ENCODE results near the gene APBB2. TPM values are rescaled to one million over a fixed set of nuclear protein-coding genes. Genes with fewer than 3 reads are reported as not detected.

Gene APBB2
- total and polyA plus RNA-seq, 2 of the 4 experiments (the other 2 are of a cell fraction): 47.9 to 75.5 TPM

GRCh38 chr4:41158756-41159155 is 55.6 kb downstream of the APBB2 start:
- Histone ChIP-seq H3K79me1 (ENCODE audit: low read depth in 1 of 2, low read length in 2 of 2) (peaks cover 34 to 72% of the 10 kb centered on the region in 2 experiments), H2AK5ac (ENCODE audit: low read depth, low read length) (peak overlapping the region; percentile 63; the same call in 1 of the 2 replicates), H3K18ac (ENCODE audit: low read depth, low read length) (no peak overlapping the region), H3K4ac (ENCODE audit: low read depth, low read length) (0 out of 2 replicates have a peak overlapping the region, but pooled peaks have one; percentile 42), H3K23ac (ENCODE audit: low read depth, low read length) (no peak overlapping the region; the same call in 1 of the 2 replicates), H3K9me1 (ENCODE audit: insufficient read depth, low read length) (peaks cover 24% of the 10 kb centered on the region), H3K9me3 (ENCODE audit: control insufficient read depth, insufficient read depth, low read length) (no peaks in the 10 kb centered on the region), H2BK15ac (ENCODE audit: low read depth, low read length) (0 out of 3 replicates have a peak overlapping the region, but pooled peaks have one; percentile 85), H2BK20ac (ENCODE audit: low read depth, low read length) (peak overlapping the region; percentile 39), H3K27ac (ENCODE audit: insufficient read depth, low read length) (no peak overlapping the region), H4K8ac (ENCODE audit: low read depth in 2 of 2, low read length in 2 of 2) (peak overlapping the region in 1 of 2 experiments; percentile 14; a peak in 1 of 4 replicates), H3K56ac (ENCODE audit: extremely low read depth, insufficient read depth, low read length) (no peak overlapping the region), H3K9ac (ENCODE audit: low read depth, low read length) (no peak overlapping the region), H3K27me3 (ENCODE audit: control insufficient read depth, insufficient read depth, low read length) (no peaks in the 10 kb centered on the region), H2BK5ac (ENCODE audit: low read depth, low read length, poor library complexity, severe bottlenecking) (no peak overlapping the region), H2AFZ (replicated peaks; ENCODE audit: low read length, poor library complexity) (no peak overlapping the region), H3K14ac (replicated peaks; ENCODE audit: low read depth, low read length) (peak overlapping the region; percentile 40; the same call in 1 of the 2 replicates), H2AK9ac (replicated peaks; ENCODE audit: low read depth, low read length, poor library complexity) (peak overlapping the region; percentile 47), H4K91ac (ENCODE audit: insufficient read depth, low read depth, low read length) (peak overlapping the region; percentile 23; the same call in 1 of the 2 replicates), H2BK120ac (ENCODE audit: low read depth, low read length) (peak overlapping the region; percentile 35), H4K20me1 (ENCODE audit: insufficient read depth, low read length) (peaks cover 14% of the 10 kb centered on the region), H4K5ac (ENCODE audit: low read depth, low read length) (no peak overlapping the region), H3K36me3 (ENCODE audit: control insufficient read depth, insufficient read depth, low read length) (no peaks in the 10 kb centered on the region), H3K4me3 (ENCODE audit: insufficient read depth, low read depth, low read length) (no peak overlapping the region), H3K4me2 (ENCODE audit: low read depth, low read length) (no peak overlapping the region), H3K4me1 (ENCODE audit: control insufficient read depth, insufficient read depth, low read length) (peaks cover 16% of the 10 kb centered on the region)
- intact Hi-C loops (cut with micrococcal nuclease): loop anchor here (5.0 kb wide), 2 partner anchors 54 to 181 kb away; partner anchors contain the start of gene APBB2
- TF ChIP-seq POLR2A (IDR thresholded peaks at IDR 0.05; ENCODE audit: low read depth, low read length) (no peak), NFE2L2 (IDR thresholded peaks at IDR 0.05; ENCODE audit: low read depth, low read length) (no peak), CHD1 (IDR thresholded peaks at IDR 0.05; ENCODE audit: low read depth, low read length) (no peak), SMC3 (IDR thresholded peaks at IDR 0.05; ENCODE audit: low read depth, low read length) (no peak), MXI1 (IDR thresholded peaks at IDR 0.05; ENCODE audit: borderline replicate concordance, low read depth, low read length) (no peak), BHLHE40 (IDR thresholded peaks at IDR 0.05; ENCODE audit: low read depth, low read length) (no peak), CTCF (conservative IDR thresholded peaks at IDR 0.05; ENCODE audit: low read depth, low read length) (no peak), RCOR1 (IDR thresholded peaks at IDR 0.05; ENCODE audit: insufficient replicate concordance, low read length) (no peak), CEBPB (IDR thresholded peaks at IDR 0.05; ENCODE audit: low read depth, low read length) (no peak), MAZ (IDR thresholded peaks at IDR 0.05; ENCODE audit: borderline replicate concordance, low read depth, low read length) (no peak), RFX5 (IDR thresholded peaks at IDR 0.05; ENCODE audit: low read depth, low read length) (no peak), FOS (IDR thresholded peaks at IDR 0.05; ENCODE audit: low read depth, low read length) (no peak), ELK1 (IDR thresholded peaks at IDR 0.05; ENCODE audit: borderline replicate concordance, low read depth, low read length) (no peak), USF2 (IDR thresholded peaks at IDR 0.05; ENCODE audit: low read depth, low read length) (no peak), RAD21 (IDR thresholded peaks at IDR 0.05; ENCODE audit: low read length) (no peak), MAFK (IDR thresholded peaks at IDR 0.05; ENCODE audit: low read depth, low read length) (no peak)
- no peak for DNase-seq
- no peak for ATAC-seq (ENCODE audit: low read depth)
- dilution Hi-C loops (cut with HindIII; ENCODE audit: low sequenced_read_pairs, unreplicated experiment): no loop called here
- in situ Hi-C loops (cut with MboI; ENCODE audit: low sequenced_read_pairs): no loop called here
- BruUV-seq (replicated peaks): no TSS peak
- POLR2A ChIA-PET (ENCODE audit: unreplicated experiment): no interaction called here
- CTCF ChIA-PET: no interaction called here
- no CpG with 5 or more reads among the region's 5 CpGs for WGBS, 2 experiments (ENCODE audit: extremely low coverage in 2 of 2, insufficient read length in 1 of 2)

All from IMR-90 (cell line).